HCT116 (cell line): ENCODE data around the gene EPHB2. TPM values are rescaled to one million over a fixed set of nuclear protein-coding genes. Genes with fewer than 3 reads are reported as not detected.

Experiments
- ATAC-seq: fragments of 200-7000 bp; cut with Tn5 transposase; 2 replicates; pipeline ENCODE4 v1.9.1; 2020; ENCODE audit warnings: mild to moderate bottlenecking, moderate library complexity
- BruUV-seq: library from RNA; stranded (reverse); fragments of 400-500 nt; replicated peaks from 2 replicates; lab custom pipeline; 2021; lab: Mats Ljungman, UMichigan
- CTCF ChIA-PET: fragments of 300-600 bp; sonication (Branson Sonifier 250); formaldehyde crosslinking; loops from one replicate; lab custom pipeline; 2021; ENCODE audit warnings: antibody characterized with exemption; lab: Charles Lee
- POLR2A ChIA-PET: fragments of 300-600, 350-600 bp; sonication (Branson Sonifier 250); formaldehyde crosslinking; loops from one replicate; lab custom pipeline; 2021; ENCODE audit warnings: antibody characterized with exemption; lab: Charles Lee
- RAD21 ChIA-PET, 2 experiments: fragments of 300-600 bp; sonication (Branson Sonifier 250); formaldehyde crosslinking; loops; one replicate each; lab custom pipeline; 2023; ENCODE audit warnings: low total read pairs in 2 of 2; ENCODE audit not compliant: uncharacterized antibody in 2 of 2, unreplicated experiment in 2 of 2, low non-redundant PET in 1 of 2; lab: Charles Lee
- DNase-seq: peaks from one replicate; pipeline ENCODE4 v3.0.0-alpha.2; 2010; ENCODE audit warnings: low read depth, low spot score
- H2AFZ ChIP-seq: fragments of 200-600 bp; shearing (Covaris generic), sonication (generic); 2 replicates; pipeline ENCODE4 v1.6.1; 2017; ENCODE audit warnings: low read depth, mixed run types, mixed read lengths, antibody characterized with exemption, low read length; ENCODE audit not compliant: poor library complexity, severe bottlenecking
- H3K27ac ChIP-seq: 2 replicates; pipeline ENCODE4 v1.5.1; 2012; ENCODE audit warnings: low read depth, low read length
- H3K27me3 ChIP-seq: fragments of 200-600 bp; sonication (generic); 2 replicates; pipeline ENCODE4 v1.6.1; 2016; ENCODE audit warnings: mixed run types, low read length, mixed read lengths; ENCODE audit not compliant: insufficient read depth
- H3K36me3 ChIP-seq, 2 experiments: fragments of 200-500 bp in 1 of 2; fragments of 200-600 bp in 1 of 2; sonication (Bioruptor generic) in 1 of 2; sonication (generic) in 1 of 2; 2 replicates each; pipeline versions ENCODE4 v1.5.1 to v1.6.1; 2014 to 2016; ENCODE audit warnings: low read length in 2 of 2, inconsistent platforms in 1 of 2, mixed read lengths in 1 of 2, mixed run types in 1 of 2; ENCODE audit not compliant: insufficient read depth in 2 of 2, control insufficient read depth in 1 of 2
- H3K4me1 ChIP-seq, 2 experiments: fragments of 200-600 bp in 1 of 2; sonication (generic) in 1 of 2; 2 replicates each; pipeline versions ENCODE4 v1.5.1 to v1.6.1; 2012 to 2017; ENCODE audit warnings: low read length in 2 of 2, inconsistent platforms in 1 of 2, mild to moderate bottlenecking in 1 of 2, mixed read lengths in 1 of 2, mixed run types in 1 of 2, moderate library complexity in 1 of 2; ENCODE audit not compliant: insufficient read depth in 2 of 2, control insufficient read depth in 1 of 2
- H3K4me2 ChIP-seq: fragments of 200-600 bp; sonication (generic); 2 replicates; pipeline ENCODE4 v1.6.1; 2017; ENCODE audit warnings: mixed run types, low read length, mixed read lengths
- H3K4me3 ChIP-seq, 2 experiments: fragments of 200-600 bp in 1 of 2; sonication (generic) in 1 of 2; replicated peaks in 1 of 2; 2 replicates each; pipeline ENCODE4 v1.5.1; 2011 to 2016; ENCODE audit warnings: low read length in 2 of 2, control low read depth in 1 of 2, low read depth in 1 of 2, mild to moderate bottlenecking in 1 of 2, mixed read lengths in 1 of 2, mixed run types in 1 of 2
- H3K79me2 ChIP-seq: fragments of 200-600 bp; sonication (generic); 2 replicates; pipeline ENCODE4 v1.6.1; 2017; ENCODE audit warnings: mild to moderate bottlenecking, mixed run types, low read length, moderate library complexity, mixed read lengths; ENCODE audit not compliant: insufficient read depth
- H3K9ac ChIP-seq: fragments of 200-600 bp; sonication (generic); 2 replicates; pipeline ENCODE4 v1.6.1; 2016; ENCODE audit warnings: low read length, mixed read lengths
- H3K9me2 ChIP-seq: fragments of 200-600 bp; sonication (generic), shearing (Covaris generic); 2 replicates; pipeline ENCODE4 v1.6.1; 2017; ENCODE audit warnings: mixed run types, mild to moderate bottlenecking, moderate library complexity; ENCODE audit not compliant: insufficient read depth
- H3K9me3 ChIP-seq, 2 experiments: fragments of 200-500 bp in 1 of 2; fragments of 200-600 bp in 1 of 2; sonication (Bioruptor generic) in 1 of 2; sonication (generic) in 1 of 2; 2 replicates each; pipeline ENCODE4 v1.6.1; 2014 to 2017; ENCODE audit warnings: low read length in 2 of 2, mixed read lengths in 2 of 2, inconsistent platforms in 1 of 2, low read depth in 1 of 2, mild to moderate bottlenecking in 1 of 2, mixed run types in 1 of 2, moderate library complexity in 1 of 2; ENCODE audit not compliant: control insufficient read depth in 1 of 2, insufficient read depth in 1 of 2
- H4K20me1 ChIP-seq: fragments of 200-600 bp; sonication (generic), shearing (Covaris generic); 2 replicates; pipeline ENCODE4 v1.6.1; 2017; ENCODE audit warnings: mixed run types, mild to moderate bottlenecking, moderate library complexity; ENCODE audit not compliant: insufficient read depth
- EGR1 ChIP-seq: IDR thresholded peaks from 2 replicates; pipeline ENCODE4 v1.6.1; 2012; ENCODE audit warnings: low read depth
- ELF1 ChIP-seq: IDR thresholded peaks from 2 replicates; pipeline ENCODE4 v1.6.1; 2012; ENCODE audit warnings: low read depth, borderline replicate concordance
- EZH2 ChIP-seq: fragments of 200-600 bp; sonication (generic); IDR thresholded peaks from 2 replicates; pipeline ENCODE4 v1.6.1; 2017; ENCODE audit warnings: antibody characterized with exemption, mixed run types
- EZH2phosphoT487 ChIP-seq: fragments of 200-600 bp; IDR thresholded peaks from 2 replicates; pipeline ENCODE4 v1.6.1; 2018; ENCODE audit warnings: antibody characterized with exemption, borderline replicate concordance
- JUND ChIP-seq: IDR thresholded peaks from 2 replicates; pipeline ENCODE4 v1.6.1; 2012
- POLR2A ChIP-seq: IDR thresholded peaks from 2 replicates; pipeline ENCODE4 v1.7.0; 2011; ENCODE audit warnings: borderline replicate concordance; ENCODE audit not compliant: insufficient read depth, insufficient read length; ENCODE audit errors: extremely low read depth
- RAD21 ChIP-seq: IDR thresholded peaks from 2 replicates; pipeline ENCODE4 v1.6.1; 2012; ENCODE audit warnings: low read depth, mild to moderate bottlenecking
- REST ChIP-seq: IDR thresholded peaks from 2 replicates; pipeline ENCODE4 v1.6.1; 2012; ENCODE audit warnings: low read depth
- SRF ChIP-seq: IDR thresholded peaks from 2 replicates; pipeline ENCODE4 v1.6.1; 2012; ENCODE audit warnings: low read depth
- TCF7L2 ChIP-seq: IDR thresholded peaks from 2 replicates; pipeline ENCODE4 v1.7.0; 2011; ENCODE audit warnings: borderline replicate concordance, inconsistent platforms; ENCODE audit not compliant: insufficient read depth, insufficient read length; ENCODE audit errors: extremely low read depth
- YY1 ChIP-seq: IDR thresholded peaks from 2 replicates; pipeline ENCODE4 v1.6.1; 2011; ENCODE audit warnings: low read length, low read depth, moderate library complexity, mild to moderate bottlenecking; ENCODE audit not compliant: insufficient replicate concordance; ENCODE audit errors: extremely low read depth
- ZBTB33 ChIP-seq: IDR thresholded peaks from 2 replicates; pipeline ENCODE4 v1.6.1; 2011; ENCODE audit warnings: mild to moderate bottlenecking, low read length, moderate library complexity; ENCODE audit not compliant: insufficient replicate concordance; ENCODE audit errors: extremely low read depth
- ZNF274 ChIP-seq: fragments of 200-500 bp; sonication (Bioruptor generic); IDR thresholded peaks from 2 replicates; pipeline ENCODE4 v1.6.1; 2014; ENCODE audit warnings: mild to moderate bottlenecking, low read depth, low read length, inconsistent platforms
- intact Hi-C: fragments of 100-400 bp; cut with micrococcal nuclease; formaldehyde crosslinking; loops from 2 replicates; pipeline ENCODE4 v1.10.0; 2022
- total RNA-seq: library from RNA; stranded (reverse); gene quantifications from one replicate; pipeline ENCODE4 v1.2.1, GENCODE V29; 2021; ENCODE audit not compliant: unreplicated experiment

Gene EPHB2
- total RNA-seq, 1 experiment from 2014 or later: 19.5 TPM

GRCh38 chr1:22727873-22728272 is 17.2 kb downstream of the EPHB2 start:
- intact Hi-C loops: no loop called here
- H3K4me1 ChIP-seq: no peaks in the 10 kb centered on the region
- H3K79me2 ChIP-seq: no peaks in the 10 kb centered on the region
- no peaks in the 10 kb centered on the region for H3K27me3 ChIP-seq
- ATAC-seq: no peak
- H3K9me2 ChIP-seq: no peaks in the 10 kb centered on the region
- H3K4me2 ChIP-seq: no peak overlapping the region
- TF ChIP-seq SRF (no peak), TCF7L2 (no peak), JUND (no peak), ZNF274 (no peak), YY1 (no peak), REST (no peak), EZH2 (no peak), RAD21 (no peak), ELF1 (no peak), ZBTB33 (no peak), EZH2phosphoT487 (no peak), EGR1 (no peak), POLR2A (no peak)
- no peak overlapping the region for H3K9ac ChIP-seq
- no peaks in the 10 kb centered on the region for H3K9me3 ChIP-seq
- no peak for DNase-seq
- H3K36me3 ChIP-seq: no peaks in the 10 kb centered on the region
- H3K4me3 ChIP-seq: no peak overlapping the region
- no peak overlapping the region for H3K27ac ChIP-seq
- no peak overlapping the region for H2AFZ ChIP-seq
- ChIA-PET CTCF (no interaction called here), RAD21 (no interaction called here), POLR2A (no interaction called here)
- no TSS peak for BruUV-seq
- H4K20me1 ChIP-seq: no peaks in the 10 kb centered on the region
